H1 (cell line): ENCODE data around the gene B3GAT1. TPM values are rescaled to one million over a fixed set of nuclear protein-coding genes. Genes with fewer than 3 reads are reported as not detected.

Experiments used
- CTCF ChIA-PET: fragments of 300-600 bp; sonication (Branson Sonifier 250); formaldehyde crosslinking; loops from one replicate; lab custom pipeline; 2021; ENCODE audit not compliant: partially characterized antibody; lab: Charles Lee
- POLR2A ChIA-PET: fragments of 300-600 bp; sonication (Branson Sonifier 250); formaldehyde crosslinking; loops from one replicate; lab custom pipeline; 2021; ENCODE audit warnings: inconsistent platforms; ENCODE audit not compliant: partially characterized antibody; lab: Charles Lee
- DNase-seq, 2 experiments: peaks; one replicate each; pipeline versions ENCODE4 v3.0.0 to v3.0.0-alpha.2; 2010 to 2022; ENCODE audit warnings: low spot score in 2 of 2, low read depth in 1 of 2, mixed read lengths in 1 of 2
- FAIRE-seq: peaks from 2 replicates; lab custom pipeline; 2011; peaks lifted over from hg19 to GRCh38; lab: Jason Lieb, UNC
- H2AFZ ChIP-seq: 2 replicates; pipeline ENCODE4 v1.8.1; 2012; ENCODE audit warnings: low read length, inconsistent platforms
- H2AK5ac ChIP-seq: 2 replicates; pipeline ENCODE4 v1.6.1; 2013; ENCODE audit warnings: low read depth, low read length
- H2BK120ac ChIP-seq: replicated peaks from 2 replicates; pipeline ENCODE3; 2013; ENCODE audit warnings: low read depth, low read length, inconsistent platforms
- H2BK12ac ChIP-seq: 2 replicates; pipeline ENCODE4 v1.6.1; 2013; ENCODE audit warnings: low read depth, low read length
- H2BK15ac ChIP-seq: 2 replicates; pipeline ENCODE4 v1.6.1; 2013; ENCODE audit warnings: low read length
- H2BK20ac ChIP-seq: 2 replicates; pipeline ENCODE4 v1.6.1; 2013; ENCODE audit warnings: low read length
- H2BK5ac ChIP-seq: 2 replicates; pipeline ENCODE4 v1.6.1; 2013; ENCODE audit warnings: low read depth, low read length
- H3K14ac ChIP-seq: 2 replicates; pipeline ENCODE4 v1.6.1; 2013; ENCODE audit warnings: inconsistent platforms; ENCODE audit not compliant: insufficient read length
- H3K18ac ChIP-seq: 2 replicates; pipeline ENCODE4 v1.6.1; 2013; ENCODE audit warnings: low read length; ENCODE audit errors: extremely low read depth
- H3K23ac ChIP-seq: 2 replicates; pipeline ENCODE4 v1.6.1; 2013; ENCODE audit warnings: inconsistent platforms; ENCODE audit not compliant: insufficient read length
- H3K23me2 ChIP-seq: 2 replicates; pipeline ENCODE4 v1.6.1; 2013; ENCODE audit warnings: low read depth, low read length
- H3K27ac ChIP-seq: 2 replicates; pipeline ENCODE4 v1.6.1; 2011; ENCODE audit warnings: low read depth, low read length, inconsistent platforms
- H3K27me3 ChIP-seq, 4 experiments: replicated peaks in 1 of 4; 1 replicate in 1 of 4; 2 replicates in 3 of 4; pipeline versions ENCODE4 v1.6.1 to v1.8.1; 2011 to 2013; ENCODE audit warnings: low read length in 3 of 4, mild to moderate bottlenecking in 3 of 4, inconsistent platforms in 2 of 4, mixed read lengths in 2 of 4, moderate library complexity in 1 of 4; ENCODE audit not compliant: control insufficient read depth in 3 of 4, insufficient read depth in 3 of 4; ENCODE audit errors: extremely low read depth in 1 of 4
- H3K36me3 ChIP-seq, 4 experiments: 2 replicates each; pipeline versions ENCODE4 v1.6.1 to v1.8.1; 2011 to 2013; ENCODE audit warnings: mild to moderate bottlenecking in 4 of 4, low read length in 3 of 4, moderate library complexity in 2 of 4, control low read depth in 1 of 4, inconsistent platforms in 1 of 4; ENCODE audit not compliant: insufficient read depth in 4 of 4, control insufficient read depth in 2 of 4
- H3K4ac ChIP-seq: replicated peaks from 2 replicates; pipeline ENCODE3; 2013; ENCODE audit warnings: low read length, low read depth, mixed read lengths, inconsistent platforms; ENCODE audit not compliant: insufficient read length
- H3K4me1 ChIP-seq, 4 experiments: replicated peaks in 1 of 4; 1 replicate in 1 of 4; 2 replicates in 3 of 4; pipeline versions ENCODE4 v1.6.1 to v1.8.1; 2011 to 2013; ENCODE audit warnings: low read length in 3 of 4, inconsistent platforms in 2 of 4, mixed read lengths in 1 of 4; ENCODE audit not compliant: insufficient read depth in 4 of 4, control insufficient read depth in 3 of 4
- H3K4me2 ChIP-seq, 2 experiments: 2 replicates each; pipeline versions ENCODE4 v1.6.1 to v1.8.1; 2011 to 2013; ENCODE audit warnings: low read depth in 2 of 2, low read length in 2 of 2, control low read depth in 1 of 2, inconsistent platforms in 1 of 2, mild to moderate bottlenecking in 1 of 2; ENCODE audit not compliant: insufficient read depth in 1 of 2
- H3K4me3 ChIP-seq, 4 experiments: fragments of 200-600, 300-600 bp in 1 of 4; sonication (generic), shearing (Covaris generic), sonication (Bioruptor Twin) in 1 of 4; 2 replicates each; pipeline versions ENCODE4 v1.5.1 to v1.8.1; 2011 to 2016; ENCODE audit warnings: low read length in 4 of 4, low read depth in 3 of 4, control low read depth in 2 of 4, inconsistent platforms in 2 of 4, mild to moderate bottlenecking in 2 of 4, mixed read lengths in 1 of 4, moderate library complexity in 1 of 4; ENCODE audit not compliant: insufficient read depth in 2 of 4; ENCODE audit errors: extremely low read depth in 1 of 4
- H3K56ac ChIP-seq: replicated peaks from 2 replicates; pipeline ENCODE3; 2013; ENCODE audit warnings: low read depth, mild to moderate bottlenecking, mixed read lengths, low read length, inconsistent platforms; ENCODE audit not compliant: insufficient read length
- H3K79me1 ChIP-seq: 2 replicates; pipeline ENCODE4 v1.6.1; 2013; ENCODE audit warnings: low read depth, low read length, control low read depth
- H3K79me2 ChIP-seq, 2 experiments: 2 replicates each; pipeline versions ENCODE4 v1.6.1 to v1.8.1; 2012 to 2013; ENCODE audit warnings: low read length in 2 of 2, mild to moderate bottlenecking in 2 of 2, inconsistent platforms in 1 of 2; ENCODE audit not compliant: insufficient read depth in 2 of 2, control insufficient read depth in 1 of 2
- H3K9ac ChIP-seq, 4 experiments: replicated peaks in 1 of 4; 1 replicate in 1 of 4; 2 replicates in 3 of 4; pipeline versions ENCODE4 v1.6.1 to v1.8.1; 2011 to 2013; ENCODE audit warnings: low read depth in 3 of 4, low read length in 3 of 4, control low read depth in 2 of 4, mild to moderate bottlenecking in 2 of 4, moderate library complexity in 2 of 4, inconsistent platforms in 1 of 4; ENCODE audit errors: extremely low read depth in 1 of 4
- H3K9me3 ChIP-seq, 2 experiments: 2 replicates each; pipeline versions ENCODE4 v1.6.1 to v1.8.1; 2012 to 2013; ENCODE audit warnings: mild to moderate bottlenecking in 2 of 2, moderate library complexity in 2 of 2, control low read depth in 1 of 2, inconsistent platforms in 1 of 2, low read depth in 1 of 2, low read length in 1 of 2, mixed read lengths in 1 of 2; ENCODE audit not compliant: insufficient read depth in 2 of 2
- H4K20me1 ChIP-seq, 2 experiments: replicated peaks in 1 of 2; 2 replicates each; pipeline versions ENCODE3 to v1.8.1; 2011 to 2013; ENCODE audit warnings: inconsistent platforms in 2 of 2, low read length in 2 of 2, mild to moderate bottlenecking in 1 of 2; ENCODE audit not compliant: insufficient read depth in 2 of 2, control insufficient read depth in 1 of 2
- H4K5ac ChIP-seq: 2 replicates; pipeline ENCODE4 v1.6.1; 2013; ENCODE audit warnings: low read length, low read depth, mixed read lengths, inconsistent platforms; ENCODE audit not compliant: insufficient read length
- H4K8ac ChIP-seq: 2 replicates; pipeline ENCODE4 v1.8.0; 2013; ENCODE audit warnings: mild to moderate bottlenecking, moderate library complexity, low read length, inconsistent platforms; ENCODE audit not compliant: insufficient read depth; ENCODE audit errors: extremely low read depth
- H4K91ac ChIP-seq: replicated peaks from 2 replicates; pipeline ENCODE3; 2013; ENCODE audit warnings: low read length, mixed read lengths, inconsistent platforms; ENCODE audit not compliant: insufficient read length
- CHD2 ChIP-seq: IDR thresholded peaks from 2 replicates; pipeline ENCODE4 v1.6.1; 2012; ENCODE audit warnings: low read length, improper control_type of control experiment
- CREB1 ChIP-seq: IDR thresholded peaks from 2 replicates; pipeline ENCODE4 v1.6.1; 2012; ENCODE audit warnings: inconsistent platforms
- E2F6 ChIP-seq: IDR thresholded peaks from 2 replicates; pipeline ENCODE4 v1.6.1; 2012; ENCODE audit warnings: inconsistent platforms
- GTF2F1 ChIP-seq: IDR thresholded peaks from 2 replicates; pipeline ENCODE4 v1.6.1; 2012; ENCODE audit warnings: low read depth, low read length, improper control_type of control experiment, borderline replicate concordance
- HDAC2 ChIP-seq, 2 experiments: fragments of 300-600 bp in 1 of 2; sonication (generic) in 1 of 2; IDR thresholded peaks; 2 replicates each; pipeline ENCODE4 v1.6.1; 2011 to 2012; ENCODE audit warnings: low read depth in 2 of 2, low read length in 2 of 2, mild to moderate bottlenecking in 2 of 2, moderate library complexity in 2 of 2, borderline replicate concordance in 1 of 2, inconsistent platforms in 1 of 2
- KDM5A ChIP-seq: fragments of 200-600 bp; IDR thresholded peaks from 2 replicates; pipeline ENCODE4 v1.7.1; 2012; ENCODE audit warnings: mild to moderate bottlenecking, low read length, inconsistent platforms, mixed read lengths
- RAD21 ChIP-seq, 2 experiments: IDR thresholded peaks in 1 of 2; conservative IDR thresholded peaks in 1 of 2; 2 replicates each; pipeline ENCODE4 v1.6.1; 2011; ENCODE audit warnings: low read depth in 2 of 2, low read length in 2 of 2, improper control_type of control experiment in 1 of 2, inconsistent platforms in 1 of 2, mild to moderate bottlenecking in 1 of 2, moderate library complexity in 1 of 2
- RBBP5 ChIP-seq: IDR thresholded peaks from 2 replicates; pipeline ENCODE4 v1.7.1; 2012; ENCODE audit warnings: low read depth, mild to moderate bottlenecking, inconsistent platforms, low read length, moderate library complexity, borderline replicate concordance
- RFX5 ChIP-seq: IDR thresholded peaks from 2 replicates; pipeline ENCODE4 v1.6.1; 2011; ENCODE audit warnings: low read depth, low read length, improper control_type of control experiment, borderline replicate concordance
- RNF2 ChIP-seq: fragments of 200-900, 300-1000 bp; sonication (generic); IDR thresholded peaks from 2 replicates; pipeline ENCODE4 v1.7.1; 2016; ENCODE audit warnings: borderline replicate concordance, low read depth, mild to moderate bottlenecking, antibody characterized with exemption, low read length; ENCODE audit not compliant: poor library complexity, severe bottlenecking; ENCODE audit errors: missing control alignments
- SUZ12 ChIP-seq: fragments of 200-600 bp; sonication (generic); IDR thresholded peaks from 2 replicates; pipeline ENCODE4 v1.6.1; 2012; ENCODE audit warnings: mild to moderate bottlenecking, inconsistent platforms, low read length, moderate library complexity, mixed read lengths
- TEAD4 ChIP-seq: IDR thresholded peaks from 2 replicates; pipeline ENCODE4 v1.6.1; 2012; ENCODE audit warnings: low read depth, low read length, inconsistent platforms, mixed read lengths
- WGBS, 2 experiments: shearing (Covaris generic) in 1 of 2; methylation state at CpG; one replicate each; pipeline versions ENCODE4 v1.1.6 to v1.1.7; 2013 to 2015; ENCODE audit warnings: low lambda C conversion rate in 2 of 2, mixed read lengths in 2 of 2, inconsistent platforms in 1 of 2, low coverage in 1 of 2, missing lambda C conversion rate in 1 of 2; ENCODE audit not compliant: insufficient replicate concordance in 2 of 2, insufficient coverage in 1 of 2, insufficient read length in 1 of 2; ENCODE audit errors: extremely low coverage in 1 of 2, missing lambda C conversion rate in 1 of 2; 5-methylcytosine and 5-hydroxymethylcytosine counted together
- polyA plus RNA-seq, 7 experiments: library from polyadenylated mRNA; depleted of rRNA in 3 of 7; stranded (reverse) in 5 of 7; unstranded in 2 of 7; fragments of >200 nt in 5 of 7; fragments of 200-250 nt in 2 of 7; gene quantifications; 1 replicate in 5 of 7; 2 replicates in 1 of 7; 4 replicates in 1 of 7; pipeline versions ENCODE4 v1.2.1 to v1.2.3, GENCODE V29; 2011 to 2013; ENCODE audit warnings: missing spikeins in 2 of 7, mixed read lengths in 2 of 7
- total RNA-seq: library from RNA; stranded (reverse); fragmentation: NEBNext Ultra II Directional; extraction: Animal tissue kit (Norgen Biotek cat#: 25700); gene quantifications from 2 replicates; pipeline ENCODE4 v1.2.1, GENCODE V29; 2021

Gene B3GAT1
- total and polyA plus RNA-seq, 2 of the 8 experiments (the other 6 are each of a cell fraction or from before 2014, with no cell fraction given): 19.7 to 32.4 TPM

DNA sequence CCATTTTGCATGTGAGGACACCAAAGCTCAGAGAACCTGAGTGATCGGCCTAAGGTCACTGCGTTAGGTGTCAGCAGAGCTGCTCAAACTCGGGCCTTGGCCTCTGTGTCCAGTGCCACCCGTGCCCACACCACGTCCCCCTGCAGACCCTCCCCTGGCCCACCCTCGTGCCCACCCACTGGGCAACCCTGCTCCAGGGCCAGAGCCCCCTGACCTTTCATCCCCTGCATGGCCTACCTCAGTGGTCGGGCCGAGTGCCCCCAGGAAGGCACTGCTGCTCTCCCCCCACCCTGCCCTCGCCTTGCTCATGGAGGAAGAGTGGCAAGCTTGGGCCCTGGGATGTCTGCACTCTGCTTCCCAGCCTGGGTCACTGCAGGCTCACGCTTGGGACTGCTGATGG lies 17.7 kb downstream of the B3GAT1 start:
- 0 out of 2 replicates have a peak overlapping the region, but pooled peaks have one; percentile 84 for H2AK5ac ChIP-seq
- H4K8ac ChIP-seq: no peak overlapping the region; the same call in 1 of the 2 replicates
- peaks cover 0 to 19% of the 10 kb centered on the region in 2 experiments; a peak in 1 of 4 replicates for H3K79me2 ChIP-seq
- DNase-seq (no peak), FAIRE-seq (no peak)
- H3K27me3 ChIP-seq: no peaks in the 10 kb centered on the region
- no peak overlapping the region for H3K14ac ChIP-seq
- 91% methylated on average over 8 of the region's 10 CpGs; no CpG with 5 or more reads in 1 of the 2 experiments for WGBS, 2 experiments
- no peak overlapping the region for H3K9ac ChIP-seq
- H3K27ac ChIP-seq: no peak overlapping the region
- no peaks in the 10 kb centered on the region for H3K9me3 ChIP-seq
- no peak overlapping the region for H2BK120ac ChIP-seq
- H4K91ac ChIP-seq: no peak overlapping the region
- H3K4me2 ChIP-seq: no peak overlapping the region
- H3K4me1 ChIP-seq: peaks cover 0 to 3% (median 0%) of the 10 kb centered on the region in 4 experiments; a peak in 1 of 7 replicates
- no peak overlapping the region for H3K18ac ChIP-seq
- H3K56ac ChIP-seq: no peak overlapping the region
- H4K20me1 ChIP-seq: peaks cover 10 to 23% of the 10 kb centered on the region in 2 experiments
- H3K23ac ChIP-seq: no peak overlapping the region
- H3K23me2 ChIP-seq: 0 out of 2 replicates have a peak, but pooled peaks cover 2% of the 10 kb centered on the region
- no peak overlapping the region for H2BK12ac ChIP-seq
- no peak overlapping the region; the same call in 1 of the 2 replicates for H2BK5ac ChIP-seq
- no peaks in the 10 kb centered on the region; a peak in 1 of 8 replicates for H3K36me3 ChIP-seq
- H4K5ac ChIP-seq: no peak overlapping the region
- ChIA-PET POLR2A (no interaction called here), CTCF (interaction anchor here (0.6 to 4.8 kb wide), 14 partner anchors 13 to 284 kb away, joined by 3 to 17 read pairs (median 4); no protein-coding TSS in a partner anchor)
- no peak overlapping the region for H2BK15ac ChIP-seq
- H3K4ac ChIP-seq: no peak overlapping the region
- no peak overlapping the region for H2BK20ac ChIP-seq
- H2AFZ ChIP-seq: no peak overlapping the region
- H3K4me3 ChIP-seq: no peak overlapping the region
- peaks cover 2% of the 10 kb centered on the region; the same call in 1 of the 2 replicates for H3K79me1 ChIP-seq
- TF ChIP-seq HDAC2 (IDR thresholded peaks at IDR 0.05; ENCODE audit: borderline replicate concordance in 1 of 2, low read depth in 2 of 2, low read length in 2 of 2) (no peak), RAD21 (IDR thresholded peaks at IDR 0.05 in 1 of 2, conservative IDR thresholded peaks at IDR 0.05 in 1 of 2; ENCODE audit: low read depth in 2 of 2, low read length in 2 of 2) (no peak), E2F6 (no peak), CREB1 (no peak), RFX5 (no peak), TEAD4 (no peak), GTF2F1 (no peak), RBBP5 (no peak), KDM5A (no peak), CHD2 (no peak), RNF2 (no peak), SUZ12 (no peak)
